Activated CD8-positive, alpha-beta memory T cell treated with anti-CD3 and anti-CD28 coated beads, Interleukin-2, amount 50 U/mL, for 4 hours (primary cell): Measurements from ENCODE around the gene EP300.
A peak's percentile ranks its signal among the peaks of the same experiment; 100 is the strongest.
"Not testable (repeated sequence)": the region's sequence is repeated elsewhere in the genome, so short reads cannot be mapped to it uniquely, and the experiment has no call there.

ENCODE experiments used
- DNase-seq: peaks from one replicate; pipeline ENCODE4 v3.0.0-alpha.2; 2020

The EP300 gene

DNA sequence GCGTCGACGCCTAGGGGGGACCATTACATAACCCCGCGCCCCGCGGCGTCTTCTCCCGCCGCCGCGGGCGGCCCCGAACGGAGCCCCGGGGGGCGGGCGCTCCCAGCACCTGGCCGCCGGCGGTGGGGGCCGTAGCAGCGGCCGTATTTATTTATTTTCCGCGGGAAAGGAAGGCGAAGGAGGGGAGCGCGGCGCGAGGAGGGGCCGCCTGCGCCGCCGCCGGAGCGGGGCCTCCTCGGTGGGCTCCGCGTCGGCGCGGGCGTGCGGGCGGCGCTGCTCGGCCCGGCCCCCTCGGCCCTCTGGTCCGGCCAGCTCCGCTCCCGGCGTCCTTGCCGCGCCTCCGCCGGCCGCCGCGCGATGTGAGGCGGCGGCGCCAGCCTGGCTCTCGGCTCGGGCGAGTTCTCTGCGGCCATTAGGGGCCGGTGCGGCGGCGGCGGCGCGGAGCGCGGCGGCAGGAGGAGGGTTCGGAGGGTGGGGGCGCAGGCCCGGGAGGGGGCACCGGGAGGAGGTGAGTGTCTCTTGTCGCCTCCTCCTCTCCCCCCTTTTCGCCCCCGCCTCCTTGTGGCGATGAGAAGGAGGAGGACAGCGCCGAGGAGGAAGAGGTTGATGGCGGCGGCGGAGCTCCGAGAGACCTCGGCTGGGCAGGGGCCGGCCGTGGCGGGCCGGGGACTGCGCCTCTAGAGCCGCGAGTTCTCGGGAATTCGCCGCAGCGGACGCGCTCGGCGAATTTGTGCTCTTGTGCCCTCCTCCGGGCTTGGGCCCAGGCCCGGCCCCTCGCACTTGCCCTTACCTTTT is at the start of gene EP300:
TSS of gene EP300 (plus strand) at position 570 of the 795 bp plus-strand sequence. CDS start 413 bp downstream, outside the sequence.
- peak; percentile 87 for DNase-seq

DNA sequence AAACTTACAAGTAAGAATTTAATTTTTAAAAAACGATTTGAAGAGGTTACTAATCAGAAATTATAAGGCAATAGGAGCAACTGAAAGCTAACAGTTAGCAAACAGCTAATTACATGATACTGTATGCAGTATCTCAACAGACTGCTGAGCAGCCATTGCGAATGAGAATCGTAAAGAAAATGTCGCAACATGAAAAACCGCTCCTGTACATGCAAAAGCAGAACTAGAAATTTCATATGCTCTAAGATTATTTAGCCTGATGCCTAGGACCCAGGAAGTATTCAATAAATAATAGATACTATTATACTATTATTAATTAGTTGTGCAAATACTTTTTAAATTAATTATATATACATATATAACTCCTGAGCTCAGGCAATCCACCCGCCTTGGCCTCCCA is 48.7 kb upstream of the EP300 start:
- DNase-seq, result no peak

DNA sequence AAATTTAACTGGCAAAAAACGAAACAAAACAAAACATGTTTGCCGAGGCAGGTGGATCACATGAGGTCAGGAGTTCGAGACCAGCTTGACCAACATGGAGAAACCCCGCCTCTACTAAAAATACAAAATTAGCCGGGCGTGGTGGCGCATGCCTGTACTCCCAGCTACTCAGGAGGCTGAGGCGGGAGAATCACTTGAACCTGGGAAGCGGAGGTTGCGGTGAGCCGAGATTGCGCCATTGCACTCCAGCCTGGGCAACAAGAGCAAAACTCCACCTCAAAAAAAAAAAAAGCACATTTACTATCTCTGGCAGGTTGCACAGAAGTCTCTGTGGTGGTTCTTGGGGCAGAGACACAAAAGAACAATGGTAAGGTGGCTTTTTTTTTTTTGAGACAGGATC is 46.8 kb upstream of the EP300 start:
- DNase-seq, result not testable (repeated sequence)

DNA sequence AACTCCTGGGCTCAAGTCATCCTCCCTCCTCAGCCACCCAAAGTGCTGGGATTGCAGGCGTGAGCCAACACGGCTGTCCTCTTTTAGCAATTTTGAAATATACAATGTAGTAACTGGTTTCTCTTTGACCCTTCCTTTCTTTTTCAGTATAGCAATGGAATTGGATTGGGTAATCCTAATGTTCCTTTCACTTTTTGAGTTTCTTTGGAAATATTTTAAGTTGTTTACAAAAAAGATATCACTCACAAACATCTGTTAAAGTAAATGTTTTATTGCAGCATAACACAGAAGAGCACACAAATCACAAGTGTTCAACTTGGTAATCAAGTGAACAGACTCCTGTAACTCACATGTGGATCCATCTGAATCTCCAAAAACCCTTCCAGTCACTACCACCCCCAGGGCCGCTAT is 44.6 kb upstream of the EP300 start:
- DNase-seq, result no peak

GRCh38 chr22:41048345-41048744 is 44.0 kb upstream of the EP300 start:
- not testable (repeated sequence) for DNase-seq

- DNase-seq, result no peak
Measured at GRCh38 chr22:41048791-41049717, 43.3 kb upstream of the EP300 start.

DNA sequence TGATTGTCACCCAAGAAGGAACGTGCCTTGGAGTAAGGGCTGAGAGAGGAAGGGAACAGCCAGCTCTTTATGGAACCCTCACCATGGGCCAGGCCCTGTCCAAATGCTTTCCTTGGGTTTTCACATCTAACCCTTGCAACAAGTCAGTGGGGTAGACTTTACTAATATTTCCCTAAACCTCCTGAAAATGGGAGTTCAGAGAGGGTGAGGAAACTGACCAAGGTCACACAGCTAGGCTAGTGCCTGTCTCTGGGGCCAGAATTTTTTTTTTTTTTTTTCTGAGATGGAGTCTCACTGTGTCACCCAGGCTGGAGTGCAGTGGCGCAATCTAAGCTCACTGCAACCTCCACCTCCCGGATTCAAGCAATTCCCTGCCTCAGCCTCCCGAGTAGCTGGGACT is 42.6 kb upstream of the EP300 start:
- DNase-seq, result not testable (repeated sequence)

- no peak for DNase-seq
Measured at GRCh38 chr22:41050883-41051282, 41.5 kb upstream of the EP300 start.

DNA sequence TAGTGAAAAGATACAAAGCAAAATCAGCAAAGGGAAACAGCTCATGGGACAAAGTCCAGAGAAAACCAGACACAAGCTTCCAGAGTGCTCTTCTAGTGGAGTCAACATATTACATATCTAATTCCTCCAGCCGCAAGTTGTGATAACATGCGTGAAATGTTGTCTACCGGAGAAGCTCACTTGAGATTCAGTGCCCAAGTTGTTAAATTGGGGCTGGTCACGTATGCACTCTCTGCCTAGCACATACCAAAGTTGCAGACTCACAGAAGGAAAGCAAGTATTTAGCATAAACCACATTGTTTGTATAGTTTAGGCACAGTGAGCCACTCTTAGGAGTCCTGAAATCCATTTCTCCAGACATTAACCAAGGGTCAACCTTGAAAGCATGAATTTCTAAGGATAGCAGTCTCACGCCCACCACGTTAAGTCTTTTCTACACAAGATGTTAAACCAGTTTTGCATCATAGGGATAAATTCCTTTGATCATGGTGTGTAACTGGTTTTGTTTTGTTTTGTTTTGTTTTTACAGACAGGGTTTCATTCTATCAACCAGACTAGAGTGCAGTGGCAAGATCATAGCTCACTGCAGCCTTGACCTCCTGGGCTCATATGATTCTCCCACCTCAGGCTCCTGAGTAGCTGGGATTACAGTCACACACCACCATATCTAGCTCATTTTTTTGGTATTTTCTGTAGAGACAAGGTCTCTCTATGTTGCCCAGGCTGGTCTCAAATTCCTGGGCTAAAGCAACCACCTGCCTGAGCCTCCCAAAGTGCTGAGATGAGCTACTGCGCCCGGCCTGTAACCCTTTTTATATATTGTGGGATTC is 39.5 kb upstream of the EP300 start:
- no peak for DNase-seq

DNA sequence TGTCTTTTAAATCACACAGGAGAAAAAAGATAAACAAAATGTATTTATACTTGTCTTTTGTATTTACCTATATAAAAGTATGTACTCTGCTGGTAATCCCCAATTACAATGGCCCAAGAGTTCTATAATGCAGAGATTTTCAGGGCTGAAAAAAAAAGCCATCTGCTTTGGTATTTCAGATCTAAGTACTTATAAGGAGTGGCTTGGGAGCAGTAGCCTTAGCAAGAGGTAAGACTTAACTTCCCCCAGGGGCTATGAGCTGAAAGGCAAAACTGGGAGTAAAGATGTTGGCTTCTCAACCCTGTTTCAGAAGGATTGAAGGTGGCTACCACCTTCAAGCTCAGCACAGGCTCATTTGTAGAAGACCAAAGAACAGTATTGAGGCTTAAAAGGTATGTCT is 35.3 kb upstream of the EP300 start:
- DNase-seq, result no peak

DNA sequence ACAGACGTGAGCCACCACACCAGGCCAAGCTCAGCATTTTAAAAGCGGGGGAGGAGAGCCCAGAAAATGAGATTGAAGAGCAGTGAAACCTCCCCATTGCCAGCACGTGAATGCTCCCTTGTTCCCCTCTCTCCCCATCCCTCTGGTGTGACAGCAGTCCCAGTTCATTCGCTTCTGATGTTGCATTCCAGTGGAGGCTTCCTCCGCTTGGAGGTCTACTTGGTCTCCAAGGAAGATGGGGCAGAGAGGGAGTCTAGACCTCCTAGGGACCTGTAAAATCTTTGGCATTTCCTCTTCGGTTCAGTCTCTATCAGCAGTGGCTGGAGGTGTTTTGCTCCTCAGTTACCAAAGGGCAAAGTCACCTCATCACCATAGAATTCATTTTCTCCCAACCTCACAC is 30.2 kb upstream of the EP300 start:
- DNase-seq, result no peak

- not testable (repeated sequence) for DNase-seq
Measured at GRCh38 chr22:41064326-41064725, 28.1 kb upstream of the EP300 start.

DNA sequence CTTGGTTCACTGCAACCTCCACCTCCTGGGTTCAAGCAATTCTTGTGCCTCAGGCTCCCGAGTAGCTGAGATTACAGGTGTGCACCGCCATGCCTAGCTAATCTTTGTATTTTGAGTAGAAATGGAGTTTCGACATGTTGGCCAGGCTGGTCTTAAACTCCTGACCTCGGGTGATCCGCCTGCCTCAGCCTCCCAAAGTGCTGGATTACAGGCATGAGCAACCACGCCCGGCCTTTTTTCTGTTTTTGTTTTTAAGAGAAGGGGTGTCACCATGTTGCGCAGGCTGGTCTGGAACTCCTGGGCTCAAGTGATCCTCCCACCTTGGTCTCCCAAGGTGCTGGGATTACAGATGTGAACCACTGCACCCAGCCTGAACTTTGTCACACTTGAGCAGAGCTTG is 26.1 kb upstream of the EP300 start:
- DNase-seq, result not testable (repeated sequence)

DNA sequence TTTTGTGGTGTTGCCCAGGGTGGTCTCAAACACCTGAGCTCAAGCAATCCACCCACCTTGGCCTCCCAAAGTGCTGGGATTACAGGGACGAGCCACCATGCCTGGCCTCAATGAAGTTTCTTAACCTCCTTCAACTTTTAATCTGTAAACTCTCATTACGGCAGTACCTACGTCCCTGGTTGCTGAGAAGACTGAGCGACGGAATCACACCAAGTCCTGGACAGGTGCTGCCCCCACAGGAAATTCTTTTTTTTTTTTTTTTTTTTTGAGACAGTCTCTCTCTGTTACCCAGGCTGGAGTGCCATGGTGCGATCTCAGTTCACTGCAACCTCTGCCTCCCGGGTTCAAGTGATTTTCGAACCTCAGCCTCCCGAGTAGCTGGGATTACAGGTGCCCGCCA is 24.4 kb upstream of the EP300 start:
- DNase-seq, result not testable (repeated sequence)

GRCh38 chr22:41070665-41071331 is 21.6 kb upstream of the EP300 start:
- no peak for DNase-seq

- no peak for DNase-seq
Measured at GRCh38 chr22:41074061-41074460, 18.3 kb upstream of the EP300 start.

DNA sequence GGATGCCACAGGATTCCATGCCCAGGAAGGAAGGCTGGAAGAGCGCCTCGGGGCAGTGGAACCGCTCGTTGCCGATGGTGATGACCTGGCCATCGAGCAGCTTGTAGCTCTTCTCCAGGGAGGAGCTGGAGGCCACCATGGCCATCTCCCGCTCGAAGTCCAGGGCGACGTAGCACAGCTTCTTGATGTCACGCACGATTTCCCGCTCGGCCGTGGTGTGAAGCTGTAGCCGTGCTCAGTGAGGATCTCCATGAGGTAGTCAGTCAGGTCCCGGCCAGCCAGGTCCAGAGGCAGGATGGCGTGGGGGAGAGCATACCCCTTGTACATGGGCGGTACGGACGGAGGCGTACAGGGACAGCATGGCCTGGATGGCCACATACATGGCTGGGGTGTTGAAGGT is 17.9 kb upstream of the EP300 start:
- DNase-seq, result no peak

DNA sequence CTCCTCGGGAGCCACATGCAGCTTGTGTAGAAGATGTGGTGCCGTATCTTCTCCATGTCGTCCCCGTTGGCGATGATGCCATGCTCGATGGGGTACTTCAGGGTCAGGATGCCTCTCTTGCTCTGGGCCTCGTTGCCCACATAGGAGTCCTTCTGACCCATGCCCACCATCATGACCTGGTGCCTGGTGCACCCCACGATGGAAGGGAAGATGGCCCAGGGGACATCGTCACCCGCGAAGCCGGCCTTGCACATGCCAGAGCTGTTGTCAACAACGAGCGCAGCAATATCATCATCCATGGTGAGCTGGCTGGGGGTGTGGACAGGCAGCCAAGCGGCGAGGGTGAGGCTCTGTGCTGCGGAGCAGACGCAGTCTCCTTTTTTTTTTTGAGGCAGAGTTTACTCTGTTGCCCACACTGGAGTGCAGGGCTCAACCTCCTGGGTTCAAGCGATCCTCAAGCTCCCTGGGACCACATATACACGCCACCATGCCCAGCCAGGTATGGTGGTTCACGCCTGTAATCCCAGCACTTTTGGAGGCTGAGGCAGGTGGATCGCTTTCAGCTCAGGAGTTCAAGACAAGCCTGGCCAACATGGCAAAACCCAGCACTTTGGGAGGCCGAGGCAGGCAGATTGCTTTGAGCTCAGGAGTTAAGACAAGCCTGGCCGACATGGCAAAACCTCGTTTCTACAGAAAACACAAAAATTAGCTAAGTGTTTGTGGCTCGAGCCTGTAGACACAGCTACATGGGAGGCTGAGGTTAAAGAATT is 17.3 kb upstream of the EP300 start:
- no peak for DNase-seq

DNA sequence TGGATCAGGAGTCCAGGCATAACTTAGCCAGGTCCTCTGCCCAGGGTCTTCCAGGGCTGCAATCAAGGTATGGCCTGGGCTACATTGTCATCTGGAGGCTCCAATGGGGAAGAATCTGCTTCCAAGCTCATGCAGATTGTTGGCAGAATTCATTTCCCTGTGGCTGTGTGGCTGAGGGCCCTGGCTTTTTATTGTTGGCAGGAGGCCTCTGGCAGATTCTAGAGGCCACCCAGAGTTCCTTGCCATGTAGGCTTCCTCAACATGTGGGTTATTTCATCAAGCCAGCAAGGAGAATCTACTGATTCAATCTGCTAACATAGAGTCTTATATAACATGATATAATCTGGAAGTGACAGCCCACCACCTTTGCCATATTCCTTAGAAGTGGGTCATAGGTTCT is 16.4 kb upstream of the EP300 start:
- DNase-seq, result no peak

GRCh38 chr22:41076857-41077256 is 15.5 kb upstream of the EP300 start:
- DNase-seq, result no peak

DNA sequence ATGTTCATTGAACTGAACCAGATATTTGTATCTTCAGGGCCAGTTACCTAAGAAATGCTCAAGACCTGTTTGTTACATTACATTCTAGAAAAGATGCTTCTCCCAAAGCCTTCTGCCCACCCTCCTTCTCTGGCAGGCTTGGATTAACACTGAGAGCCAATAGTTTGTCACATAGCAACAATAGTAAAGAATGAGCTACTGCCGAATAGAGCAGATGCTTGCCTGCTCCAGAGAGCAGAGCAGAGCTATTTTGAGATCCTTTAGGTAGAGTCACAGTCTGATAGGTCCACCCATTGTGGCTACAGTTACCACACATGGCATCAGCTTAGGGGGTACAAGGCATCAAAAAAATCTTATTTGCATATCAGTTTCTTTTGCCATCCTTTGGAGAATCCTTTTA is 13.5 kb upstream of the EP300 start:
- no peak for DNase-seq

DNA sequence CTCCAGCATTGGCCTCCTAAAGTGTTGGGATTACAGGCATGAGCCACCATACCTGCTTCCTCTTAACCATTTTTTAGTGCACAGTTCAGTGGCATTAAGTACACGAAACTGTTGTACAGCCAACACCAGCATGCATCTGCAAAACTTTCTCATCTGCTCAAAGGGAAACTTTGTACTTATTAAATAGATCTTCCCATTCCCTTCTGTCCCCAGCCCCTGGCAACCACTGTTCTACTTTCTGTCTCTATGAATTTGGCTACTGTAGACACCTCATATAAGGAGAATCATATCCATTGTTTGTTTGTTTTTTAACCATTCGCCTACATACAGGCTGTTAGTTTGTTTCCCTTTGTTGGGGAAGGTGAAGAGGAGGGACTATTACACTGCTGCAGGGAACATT is 6.5 kb upstream of the EP300 start:
- DNase-seq, result no peak
